SU-DHL-6 (cell line): Measurements from ENCODE around the gene NT5C3A.

ENCODE experiments used
- CTCF ChIP-seq: fragments of 200-600 bp; sonication (generic); IDR thresholded peaks from one replicate; pipeline ENCODE4 v1.5.1; 2017; ENCODE audit warnings: antibody characterized with exemption, mild to moderate bottlenecking, low read length, moderate library complexity; ENCODE audit not compliant: insufficient read depth, poor library complexity, severe bottlenecking
- EZH2phosphoT487 ChIP-seq: fragments of 200-600 bp; sonication (generic), shearing (Covaris generic); conservative IDR thresholded peaks from 2 replicates; pipeline ENCODE4 v1.6.1; 2018; ENCODE audit warnings: mild to moderate bottlenecking, antibody characterized with exemption, low read length, moderate library complexity, mixed read lengths

DNA sequence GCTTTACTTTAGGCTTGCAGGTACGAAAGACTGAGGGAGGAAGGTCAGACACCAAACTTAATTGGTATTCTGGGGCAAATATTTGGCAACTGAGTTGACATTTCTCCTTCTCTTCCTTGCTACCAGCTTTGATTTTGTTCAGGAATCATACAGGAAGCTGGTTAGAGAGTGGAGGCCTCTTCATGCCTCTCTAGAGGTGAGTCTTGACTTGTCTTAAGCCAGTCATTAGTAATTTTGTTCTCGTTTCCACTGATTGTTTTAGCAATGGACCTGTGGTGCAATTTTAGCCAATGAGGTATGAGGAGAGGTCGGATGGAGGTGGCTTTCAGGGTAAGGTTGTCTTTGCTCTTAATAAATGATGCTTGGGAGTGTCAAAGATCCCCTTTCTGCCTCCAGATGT, 49.0 kb upstream of the NT5C3A start:
- TF ChIP-seq EZH2phosphoT487 (no peak), CTCF (no peak)
